C4-2B (cell line): ENCODE data around the gene DST.

Source experiments
- H3K27ac ChIP-seq: fragments of 450-650 bp; 2 replicates; pipeline ENCODE4 v1.5.1; 2017
- CTCF ChIP-seq: fragments of 450-650 bp; conservative IDR thresholded peaks from 2 replicates; pipeline ENCODE4 v1.5.1; 2017; ENCODE audit warnings: mild to moderate bottlenecking
- ZFX ChIP-seq: fragments of 450-650 bp; IDR thresholded peaks from 2 replicates; pipeline ENCODE4 v1.6.1; 2017

The DST gene

GRCh38 chr6:56524891-56525703, 117.6 kb downstream of the DST start:
- no peak for TF ChIP-seq ZFX
- no peak for TF ChIP-seq CTCF

GRCh38 chr6:56522495-56523270, 120.0 kb downstream of the DST start:
- no peak overlapping the region for H3K27ac ChIP-seq
- TF ChIP-seq ZFX (no peak), CTCF (no peak)

More at GRCh38 chr6:56524891-56525703, 117.6 kb downstream of the DST start:
- no peak overlapping the region for H3K27ac ChIP-seq

GRCh38 chr6:56521976-56522375, 120.7 kb downstream of the DST start:
- TF ChIP-seq ZFX (no peak), CTCF (no peak)
- H3K27ac ChIP-seq: no peak overlapping the region

- TF ChIP-seq CTCF (no peak), ZFX (no peak)
- no peak overlapping the region for H3K27ac ChIP-seq
Measured at GRCh38 chr6:56521454-56521853, 121.2 kb downstream of the DST start.

- TF ChIP-seq ZFX (no peak), CTCF (no peak)
- no peak overlapping the region for H3K27ac ChIP-seq
Measured at GRCh38 chr6:56520218-56520617, 122.5 kb downstream of the DST start.

- no peak for TF ChIP-seq ZFX
- TF ChIP-seq CTCF: no peak
- H3K27ac ChIP-seq: no peak overlapping the region
Measured at GRCh38 chr6:56518995-56519767, 123.5 kb downstream of the DST start.
